A549 (cell line): ENCODE data around the gene BICD2. TPM values are rescaled to one million over a fixed set of nuclear protein-coding genes. Genes with fewer than 3 reads are reported as not detected.

ENCODE experiments used
- ATAC-seq, 2 experiments: fragments of 200-7000 bp in 1 of 2; fragments of >200 bp in 1 of 2; cut with Nextera tagmentation in 1 of 2; cut with Tn5 transposase in 1 of 2; 3 replicates each; pipeline versions ENCODE4 v1.8.0 to v1.9.1; 2018 to 2020; ENCODE audit warnings: mild to moderate bottlenecking in 1 of 2, moderate library complexity in 1 of 2
- CTCF ChIA-PET: fragments of 300-600 bp; sonication (Branson Sonifier 250); formaldehyde crosslinking; extraction: SDS; loops from one replicate; lab custom pipeline; 2021; ENCODE audit warnings: antibody characterized with exemption, inconsistent platforms; lab: Yijun Ruan, JAX
- POLR2A ChIA-PET: fragments of 350-600 bp; formaldehyde crosslinking; extraction: SDS; loops from one replicate; lab custom pipeline; 2021; ENCODE audit warnings: antibody characterized with exemption, inconsistent platforms; lab: Yijun Ruan, JAX
- DNase-seq, 2 experiments: peaks; one replicate each; pipeline versions ENCODE4 v3.0.0 to v3.0.0-alpha.2; 2011 to 2016; ENCODE audit warnings: low read depth in 1 of 2, low spot score in 1 of 2
- FAIRE-seq: peaks from 2 replicates; lab custom pipeline; 2011; peaks lifted over from hg19 to GRCh38; lab: Jason Lieb, UNC
- H3K27ac ChIP-seq, 2 experiments: fragments of >200 bp; sonication (Bioruptor Twin); formaldehyde crosslinking; 3 replicates each; pipeline ENCODE4 v1.5.1; 2016 to 2017
- H3K4me1 ChIP-seq: fragments of >200 bp; sonication (Bioruptor Twin); formaldehyde crosslinking; 3 replicates; pipeline ENCODE4 v1.6.1; 2016
- H3K4me2 ChIP-seq: fragments of >200 bp; sonication (Bioruptor Twin); formaldehyde crosslinking; 3 replicates; pipeline ENCODE4 v1.6.1; 2016
- H3K4me3 ChIP-seq: fragments of >200 bp; sonication (Bioruptor Twin); formaldehyde crosslinking; 3 replicates; pipeline ENCODE4 v1.5.1; 2016
- H3K9me3 ChIP-seq: fragments of >200 bp; sonication (Bioruptor Twin); formaldehyde crosslinking; 3 replicates; pipeline ENCODE4 v1.6.1; 2016
- BHLHE40 ChIP-seq: IDR thresholded peaks from 2 replicates; pipeline ENCODE4 v1.6.1; 2012; ENCODE audit warnings: low read depth, low read length, inconsistent platforms
- CEBPB ChIP-seq, 2 experiments: fragments of >200 bp in 1 of 2; sonication (Bioruptor Twin) in 1 of 2; formaldehyde crosslinking in 1 of 2; IDR thresholded peaks; 2 replicates each; pipeline ENCODE4 v1.6.1; 2012 to 2016
- CHD2 ChIP-seq: fragments of 150-350 bp; IDR thresholded peaks from 2 replicates; pipeline ENCODE4 v1.6.1; 2014; ENCODE audit warnings: low read length; ENCODE audit not compliant: partially characterized antibody
- CHD4 ChIP-seq: fragments of 200-600 bp; sonication (generic); IDR thresholded peaks from 2 replicates; pipeline ENCODE4 v1.6.1; 2016; ENCODE audit warnings: antibody characterized with exemption, mild to moderate bottlenecking, borderline replicate concordance
- EHF ChIP-seq: fragments of 250-450 bp; sonication (Bioruptor Pico); IDR thresholded peaks from 2 replicates; pipeline ENCODE4 v1.5.0; 2020; ENCODE audit warnings: mild to moderate bottlenecking
- FOXS1 ChIP-seq: fragments of 250-450 bp; sonication (Bioruptor Pico); IDR thresholded peaks from 2 replicates; pipeline ENCODE4 v1.5.0; 2020; ENCODE audit warnings: mild to moderate bottlenecking, moderate library complexity
- HMGXB4 ChIP-seq: fragments of 250-450 bp; sonication (Bioruptor Pico); IDR thresholded peaks from 2 replicates; pipeline ENCODE4 v1.5.0; 2021; ENCODE audit warnings: mild to moderate bottlenecking, moderate library complexity, borderline replicate concordance
- HOXB5 ChIP-seq: fragments of 250-450 bp; sonication (Bioruptor Pico); IDR thresholded peaks from 2 replicates; pipeline ENCODE4 v1.5.0; 2020; ENCODE audit warnings: mild to moderate bottlenecking, moderate library complexity
- KDM5A ChIP-seq: fragments of 200-600 bp; sonication (generic); IDR thresholded peaks from 2 replicates; pipeline ENCODE4 v1.6.1; 2016; ENCODE audit warnings: antibody characterized with exemption, mild to moderate bottlenecking
- MAX ChIP-seq: IDR thresholded peaks from 2 replicates; pipeline ENCODE4 v1.6.1; 2012
- NPAS2 ChIP-seq: fragments of 250-450 bp; sonication (Bioruptor Pico); IDR thresholded peaks from 2 replicates; pipeline ENCODE4 v1.8.0; 2022; ENCODE audit warnings: mild to moderate bottlenecking, moderate library complexity, borderline replicate concordance
- RARB ChIP-seq: fragments of 250-450 bp; sonication (Bioruptor Pico); IDR thresholded peaks from 2 replicates; pipeline ENCODE4 v1.8.0; 2021; ENCODE audit warnings: mild to moderate bottlenecking, moderate library complexity
- RNF2 ChIP-seq: fragments of 200-600 bp; sonication (generic); IDR thresholded peaks from 2 replicates; pipeline ENCODE4 v1.6.1; 2016; ENCODE audit warnings: low read depth, mild to moderate bottlenecking, antibody characterized with exemption, moderate library complexity, borderline replicate concordance
- TFCP2L1 ChIP-seq: fragments of 250-450 bp; sonication (Bioruptor Pico); IDR thresholded peaks from 2 replicates; pipeline ENCODE4 v1.5.0; 2021; ENCODE audit warnings: mild to moderate bottlenecking
- ZC3H11A ChIP-seq: fragments of 450-650 bp; IDR thresholded peaks from 2 replicates; pipeline ENCODE4 v1.6.1; 2014; ENCODE audit warnings: antibody characterized with exemption, mild to moderate bottlenecking
- WGBS: methylation state at CpG from one replicate; pipeline ENCODE4 v1.1.6; 2017; ENCODE audit errors: missing lambda C conversion rate; 5-methylcytosine and 5-hydroxymethylcytosine counted together
- polyA plus RNA-seq, 4 experiments: library from polyadenylated mRNA; depleted of rRNA in 3 of 4; stranded (reverse); fragments of >200 nt; fragmentation: RNase III in 1 of 4; extraction: RNeasy Plus Mini Kit Qiagen cat#74134 plus additional on column Dnase treatment in 1 of 4; gene quantifications; 2 replicates in 3 of 4; 3 replicates in 1 of 4; pipeline ENCODE4 v1.2.3, GENCODE V29; 2011 to 2017

Gene BICD2
- polyA plus RNA-seq, 2 of the 4 experiments (the other 2 are of a cell fraction), result 10.2 to 26.1 TPM

- TF ChIP-seq HMGXB4 (CRISPR knock-in tag), result no peak
These were observed 44.3 kb upstream of the BICD2 start (continued) for GRCh38 chr9:92808726-92809451.

- FAIRE-seq (no peak), ATAC-seq (peak; percentile 62 to 67), DNase-seq (no peak)
- 2% methylated on average over 9 of the region's 76 CpGs for WGBS
- Histone ChIP-seq H3K4me2 (peak overlapping the region; percentile 91), H3K4me1 (peaks cover 22% of the 10 kb centered on the region), H3K27ac (no peak overlapping the region), H3K9me3 (no peaks in the 10 kb centered on the region), H3K4me3 (peak overlapping the region; percentile 39; the same call in 2 of the 3 replicates)
- ChIA-PET POLR2A (no interaction called here), CTCF (interaction anchor here (0.6 to 1.9 kb wide), 4 partner anchors 16 to 191 kb away, joined by 3 to 8 read pairs (median 6); no protein-coding TSS in a partner anchor)
- no peak for TF ChIP-seq CHD4
- TF ChIP-seq KDM5A, result no peak
- TF ChIP-seq RNF2, result no peak
- TF ChIP-seq NPAS2, result no peak
- TF ChIP-seq EHF, result no peak
- no peak for TF ChIP-seq HOXB5 (CRISPR knock-in tag)
- no peak for TF ChIP-seq MAX
- no peak for TF ChIP-seq ZC3H11A
- no peak for TF ChIP-seq CEBPB (IDR thresholded peaks at IDR 0.05)
- no peak for TF ChIP-seq CHD2
These were observed 43.4 kb upstream of the BICD2 start for GRCh38 chr9:92807757-92808725.

GRCh38 chr9:92807031-92807756 lies 42.6 kb upstream of the BICD2 start:
- WGBS, result 32% methylated on average over 37 of the region's 44 CpGs
- FAIRE-seq, result no peak
- no peak for DNase-seq
- Histone ChIP-seq H3K4me1 (peaks cover 22% of the 10 kb centered on the region), H3K4me3 (no peak overlapping the region; the same call in 2 of the 3 replicates), H3K4me2 (peak overlapping the region; percentile 91; the same call in 2 of the 3 replicates)
- POLR2A ChIA-PET, result no interaction called here
- no peak; a peak in 1 of 6 replicates for ATAC-seq
- TF ChIP-seq FOXS1 (CRISPR knock-in tag) (no peak), RNF2 (0 out of 2 replicates have a peak, but pooled peaks have one; percentile 61), CEBPB (IDR thresholded peaks at IDR 0.05) (no peak)
- TF ChIP-seq, all 56 proteins: peak for 1
- CTCF ChIA-PET, result interaction anchor here (1.9 kb wide), 1 partner anchor 15 kb away, joined by 8 read pairs; no protein-coding TSS in a partner anchor
- no peak overlapping the region for H3K27ac ChIP-seq
- H3K9me3 ChIP-seq, result no peaks in the 10 kb centered on the region

GRCh38 chr9:92804727-92805126 lies 40.1 kb upstream of the BICD2 start:
- ChIA-PET CTCF (no interaction called here), POLR2A (no interaction called here)
- 49% methylated on average over 6 of the region's 6 CpGs for WGBS
- H3K9me3 ChIP-seq, result no peaks in the 10 kb centered on the region
- no peak overlapping the region for H3K27ac ChIP-seq
- H3K4me3 ChIP-seq, result no peak overlapping the region
- no peak for TF ChIP-seq RARB (CRISPR knock-in tag)
- no peak for TF ChIP-seq BHLHE40
- TF ChIP-seq TFCP2L1 (CRISPR knock-in tag), result no peak
- DNase-seq, result no peak
- H3K4me2 ChIP-seq, result no peak overlapping the region
- peaks cover 22% of the 10 kb centered on the region for H3K4me1 ChIP-seq
- ATAC-seq, result no peak
- FAIRE-seq, result no peak
